A172 (cell line): ENCODE measurements around the gene RGS9BP. TPM values are rescaled to one million over a fixed set of nuclear protein-coding genes. Genes with fewer than 3 reads are reported as not detected.
"Not testable (repeated sequence)": the region's sequence is repeated elsewhere in the genome, so short reads cannot be mapped to it uniquely, and the experiment has no call there.

Source experiments
- DNase-seq: peaks from one replicate; pipeline ENCODE4 v3.0.0-alpha.2; 2015; ENCODE audit warnings: low spot score
- total RNA-seq: library from RNA; depleted of rRNA; stranded (reverse); fragments of >200 nt; shearing (Covaris generic); gene quantifications from 2 replicates; pipeline ENCODE4 v1.2.3, GENCODE V29; 2014; rRNA removed

Gene RGS9BP
- total RNA-seq, 1 experiment from 2014 or later = 2.8 TPM

- DNase-seq = not testable (repeated sequence)
Observed at GRCh38 chr19:32695506-32695905, 19.9 kb downstream of the RGS9BP start.

- not testable (repeated sequence) for DNase-seq
Observed at GRCh38 chr19:32696771-32697170, 21.1 kb downstream of the RGS9BP start.

DNA sequence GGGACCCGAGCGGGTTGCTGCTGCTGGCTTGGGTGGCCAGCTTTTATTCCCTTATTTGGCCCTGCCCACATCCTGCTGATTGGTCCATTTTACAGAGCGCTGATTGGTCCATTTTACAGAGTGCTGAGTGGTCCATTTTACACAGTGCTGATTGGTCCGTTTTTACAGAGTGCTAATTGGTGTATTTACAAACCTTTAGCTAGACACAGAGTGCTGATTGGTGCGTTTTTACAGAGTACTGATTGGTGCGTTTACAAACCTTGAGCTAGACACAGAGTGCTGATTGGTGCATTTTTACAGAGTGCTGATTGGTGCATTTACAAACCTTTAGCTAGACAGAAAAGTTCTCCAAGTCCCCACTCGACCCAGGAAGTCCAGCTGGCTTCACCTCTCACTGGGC lies 24.5 kb downstream of the RGS9BP start:
- not testable (repeated sequence) for DNase-seq

DNA sequence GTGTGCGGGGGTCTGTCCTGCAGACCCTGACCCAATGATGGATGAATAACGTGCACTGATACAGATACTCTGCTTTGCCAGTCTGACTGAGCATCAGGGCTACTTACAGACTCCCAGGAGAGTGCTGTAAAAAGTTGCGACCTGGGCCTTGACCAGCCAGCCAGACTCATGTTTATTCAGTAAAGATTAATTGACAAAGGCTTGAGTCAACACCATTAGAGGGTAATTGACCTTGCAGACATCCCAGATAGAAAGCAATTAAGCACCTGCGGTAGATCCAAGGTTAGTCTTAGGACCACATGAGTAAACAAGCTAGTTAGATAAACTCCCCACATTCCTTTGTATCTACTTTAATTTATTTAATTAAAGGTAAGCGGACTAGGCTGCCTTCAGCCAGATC lies 26.4 kb downstream of the RGS9BP start:
- no peak for DNase-seq

DNA sequence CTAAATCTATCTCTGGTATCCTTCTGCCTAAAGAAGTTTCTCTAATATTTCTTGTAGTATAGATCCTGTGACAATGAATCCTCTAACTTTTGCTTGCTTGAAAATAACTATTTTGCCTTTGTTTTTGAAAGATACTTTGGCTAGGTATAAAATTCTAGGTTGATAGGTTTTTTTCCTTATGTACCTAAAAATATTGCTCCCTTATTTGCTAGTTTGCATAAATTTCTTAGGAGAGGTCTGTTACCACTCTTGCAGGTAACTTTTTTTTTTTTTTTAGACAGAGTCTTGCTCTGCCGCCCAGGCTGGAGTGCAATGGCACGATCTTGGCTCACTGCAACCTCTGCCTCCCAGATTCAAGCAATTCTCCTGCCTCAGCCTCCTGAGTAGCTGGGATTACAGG lies 28.4 kb downstream of the RGS9BP start:
- DNase-seq = not testable (repeated sequence)

GRCh38 chr19:32708457-32708856 lies 32.8 kb downstream of the RGS9BP start:
- peak; percentile 30 for DNase-seq

GRCh38 chr19:32709032-32709431 lies 33.4 kb downstream of the RGS9BP start:
- DNase-seq = no peak

GRCh38 chr19:32711747-32712146 lies 36.1 kb downstream of the RGS9BP start:
- DNase-seq = no peak

DNA sequence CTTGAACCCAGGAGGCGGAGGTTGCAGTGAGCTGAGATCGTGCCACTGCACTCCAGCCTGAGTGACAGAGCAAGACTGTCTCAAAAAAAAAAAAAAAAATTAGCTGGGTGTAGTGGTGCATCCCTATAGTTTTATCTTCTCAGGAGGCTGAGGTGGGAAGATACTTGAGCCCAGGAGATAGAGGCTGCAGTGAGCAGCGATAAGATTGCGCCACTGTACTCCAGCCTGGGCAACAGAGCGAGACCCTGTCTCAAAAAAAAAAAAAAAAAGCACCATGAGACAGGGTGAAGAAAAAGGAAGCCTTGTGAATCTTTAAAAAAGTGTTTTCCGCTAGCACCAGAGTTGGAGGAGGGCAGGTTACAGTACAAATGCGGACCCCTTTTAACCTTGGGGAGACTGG lies 40.6 kb downstream of the RGS9BP start:
- DNase-seq = not testable (repeated sequence)

GRCh38 chr19:32717496-32717895 lies 41.8 kb downstream of the RGS9BP start:
- DNase-seq = no peak

GRCh38 chr19:32718286-32718685 lies 42.6 kb downstream of the RGS9BP start:
- DNase-seq = no peak

GRCh38 chr19:32719611-32720059 lies 44.0 kb downstream of the RGS9BP start, which contains the start of gene TDRD12:
Gene TDRD12, plus strand, starts transcription at chr19:32719767. Its CDS starts 306 bp downstream, at chr19:32720073.
- DNase-seq = no peak

- no peak for DNase-seq
Observed at GRCh38 chr19:32720216-32720935, 44.7 kb downstream of the RGS9BP start.

- no peak for DNase-seq
Observed at GRCh38 chr19:32720936-32721250, 45.2 kb downstream of the RGS9BP start.

Other genes starting within 250 kb of the RGS9BP start
- 302 and 527 TPM in 2 replicates for gene PDCD5, start 94.7 kb upstream of the RGS9BP start, total RNA-seq
- gene ANKRD27, start 668 bp upstream of the RGS9BP start, total RNA-seq = 36.0 and 36.7 TPM in 2 replicates
- gene NUDT19, start 16.0 kb downstream of the RGS9BP start, total RNA-seq = 27.7 and 28.8 TPM in 2 replicates
- gene TDRD12, start 43.9 kb downstream of the RGS9BP start, total RNA-seq = 0.05 and 0.07 TPM in 2 replicates
- not detected in 2 replicates for gene SLC7A9, start 193.9 kb downstream of the RGS9BP start, total RNA-seq